Left lung (tissue), 10 donors: ENCODE measurements around the gene FRMD4A. TPM values are rescaled to one million over a fixed set of nuclear protein-coding genes. Genes with fewer than 3 reads are reported as not detected.

ENCODE experiments used
- ATAC-seq: fragments of 200-7000 bp; cut with Tn5 transposase; one replicate; pipeline ENCODE4 v1.9.1; 2020; ENCODE audit warnings: moderate library complexity
- DNase-seq, 4 donors: peaks; one replicate each; pipeline ENCODE4 v3.0.0-alpha.2; 2013 to 2020
- H3K27ac ChIP-seq, 2 donors: fragments of 200-600 bp; sonication (generic) in 1 of 2; one replicate each; pipeline versions ENCODE4 v1.5.0 to v1.8.0; 2020 to 2021
- H3K27me3 ChIP-seq, 2 donors: fragments of 200-600 bp; sonication (generic) in 1 of 2; one replicate each; pipeline versions ENCODE4 v1.5.0 to v1.8.0; 2020 to 2021
- H3K36me3 ChIP-seq, 2 donors: fragments of 200-600 bp; sonication (generic) in 1 of 2; one replicate each; pipeline versions ENCODE4 v1.5.0 to v1.8.0; 2020 to 2021
- H3K4me1 ChIP-seq, 2 donors: fragments of 200-600 bp; one replicate each; pipeline ENCODE4 v1.8.0; 2021
- H3K4me3 ChIP-seq, 2 donors: fragments of 200-600 bp; sonication (generic) in 1 of 2; one replicate each; pipeline versions ENCODE4 v1.5.0 to v1.8.0; 2020 to 2021; ENCODE audit warnings: mild to moderate bottlenecking in 1 of 2
- H3K9me3 ChIP-seq, 2 donors: fragments of 200-600 bp; sonication (generic) in 1 of 2; one replicate each; pipeline versions ENCODE4 v1.5.0 to v1.8.0; 2020 to 2021
- CTCF ChIP-seq, 2 donors: fragments of 200-600 bp; sonication (generic) in 1 of 2; IDR thresholded peaks; one replicate each; pipeline versions ENCODE4 v1.5.0 to v1.8.0; 2021; ENCODE audit warnings: antibody characterized with exemption in 2 of 2
- intact Hi-C, 2 donors: fragments of 100-400 bp; cut with DNase I; formaldehyde crosslinking; loops; one replicate each; pipeline versions ENCODE4 v1.11.2 to v1.14.2; 2022
- polyA plus RNA-seq, 6 donors: library from polyadenylated mRNA; unstranded; fragments of 120-200 nt; gene quantifications; one replicate each; pipeline ENCODE4 v1.2.1, GENCODE V29; 2013; ENCODE audit not compliant: insufficient read length in 6 of 6
- total RNA-seq, 2 donors: library from RNA; stranded (reverse); fragmentation: NEBNext Ultra II Directional; extraction: Animal tissue kit (Norgen Biotek cat#: 25700); gene quantifications; one replicate each; pipeline ENCODE4 v1.2.1, GENCODE V29; 2021
- donor health status: DM: no; HTN: yes; CAD: no.
- donor health status: DM: no; HTN: no; CAD: no.

The FRMD4A gene
- total and polyA plus RNA-seq, 8 donors = 33.9 to 62.8 (median 57.0) TPM

GRCh38 chr10:13848520-13849445, 481.9 kb downstream of the FRMD4A start:
- intact Hi-C loops = no loop called here

GRCh38 chr10:13847201-13847631, 483.5 kb downstream of the FRMD4A start:
- intact Hi-C loops = no loop called here
- ATAC-seq = no peak
- H3K4me3 ChIP-seq = no peak overlapping the region
- no peak overlapping the region for H3K27ac ChIP-seq
- H3K4me1 ChIP-seq = peaks cover 0 to 3% of the 10 kb centered on the region in 2 donors
- peaks cover 0 to 13% of the 10 kb centered on the region in 2 donors for H3K27me3 ChIP-seq
- TF ChIP-seq CTCF (IDR thresholded peaks at IDR 0.05) = no peak
- no peak for DNase-seq
- no peaks in the 10 kb centered on the region for H3K9me3 ChIP-seq
- no peaks in the 10 kb centered on the region for H3K36me3 ChIP-seq

More at GRCh38 chr10:13848520-13849445, 481.9 kb downstream of the FRMD4A start:
- ATAC-seq (no peak), DNase-seq (no peak)
- no peak overlapping the region for H3K27ac ChIP-seq
- H3K4me1 ChIP-seq = peaks cover 0 to 12% of the 10 kb centered on the region in 2 donors
- no peak overlapping the region for H3K4me3 ChIP-seq
- peaks cover 0 to 13% of the 10 kb centered on the region in 2 donors for H3K27me3 ChIP-seq
- no peaks in the 10 kb centered on the region for H3K9me3 ChIP-seq
- no peak for TF ChIP-seq CTCF (IDR thresholded peaks at IDR 0.05)
- H3K36me3 ChIP-seq = no peaks in the 10 kb centered on the region

GRCh38 chr10:13845897-13846296, 484.8 kb downstream of the FRMD4A start:
- no peak overlapping the region for H3K4me3 ChIP-seq
- peaks cover 0 to 3% of the 10 kb centered on the region in 2 donors for H3K4me1 ChIP-seq
- DNase-seq = no peak
- peaks cover 0 to 13% of the 10 kb centered on the region in 2 donors for H3K27me3 ChIP-seq
- H3K27ac ChIP-seq = no peak overlapping the region
- H3K9me3 ChIP-seq = peaks cover 0 to 7% of the 10 kb centered on the region in 2 donors
- TF ChIP-seq CTCF (IDR thresholded peaks at IDR 0.05) = no peak
- no peaks in the 10 kb centered on the region for H3K36me3 ChIP-seq
- intact Hi-C loops = no loop called here
- no peak for ATAC-seq

- DNase-seq (no peak), ATAC-seq (no peak)
- H3K4me1 ChIP-seq = peaks cover 0 to 3% of the 10 kb centered on the region in 2 donors
- intact Hi-C loops = no loop called here
- H3K4me3 ChIP-seq = no peak overlapping the region
- H3K9me3 ChIP-seq = peaks cover 0 to 8% of the 10 kb centered on the region in 2 donors
- no peaks in the 10 kb centered on the region for H3K36me3 ChIP-seq
- no peak for TF ChIP-seq CTCF (IDR thresholded peaks at IDR 0.05)
- peaks cover 0 to 13% of the 10 kb centered on the region in 2 donors for H3K27me3 ChIP-seq
- H3K27ac ChIP-seq = no peak overlapping the region
Observed at GRCh38 chr10:13844651-13845050, 486.1 kb downstream of the FRMD4A start.

- DNase-seq (no peak), ATAC-seq (no peak)
- Histone ChIP-seq H3K27me3 (peaks cover 0 to 6% of the 10 kb centered on the region in 2 donors), H3K9me3 (peaks cover 0 to 8% of the 10 kb centered on the region in 2 donors), H3K4me3 (no peak overlapping the region), H3K36me3 (no peaks in the 10 kb centered on the region), H3K4me1 (peaks cover 1% of the 10 kb centered on the region in 2 donors), H3K27ac (no peak overlapping the region)
- no peak for TF ChIP-seq CTCF (IDR thresholded peaks at IDR 0.05)
- intact Hi-C loops = no loop called here
Observed at GRCh38 chr10:13842117-13842516, 488.6 kb downstream of the FRMD4A start.
